ENCODE measurements around the gene MGA.

- TF ChIP-seq, protein P1, sequence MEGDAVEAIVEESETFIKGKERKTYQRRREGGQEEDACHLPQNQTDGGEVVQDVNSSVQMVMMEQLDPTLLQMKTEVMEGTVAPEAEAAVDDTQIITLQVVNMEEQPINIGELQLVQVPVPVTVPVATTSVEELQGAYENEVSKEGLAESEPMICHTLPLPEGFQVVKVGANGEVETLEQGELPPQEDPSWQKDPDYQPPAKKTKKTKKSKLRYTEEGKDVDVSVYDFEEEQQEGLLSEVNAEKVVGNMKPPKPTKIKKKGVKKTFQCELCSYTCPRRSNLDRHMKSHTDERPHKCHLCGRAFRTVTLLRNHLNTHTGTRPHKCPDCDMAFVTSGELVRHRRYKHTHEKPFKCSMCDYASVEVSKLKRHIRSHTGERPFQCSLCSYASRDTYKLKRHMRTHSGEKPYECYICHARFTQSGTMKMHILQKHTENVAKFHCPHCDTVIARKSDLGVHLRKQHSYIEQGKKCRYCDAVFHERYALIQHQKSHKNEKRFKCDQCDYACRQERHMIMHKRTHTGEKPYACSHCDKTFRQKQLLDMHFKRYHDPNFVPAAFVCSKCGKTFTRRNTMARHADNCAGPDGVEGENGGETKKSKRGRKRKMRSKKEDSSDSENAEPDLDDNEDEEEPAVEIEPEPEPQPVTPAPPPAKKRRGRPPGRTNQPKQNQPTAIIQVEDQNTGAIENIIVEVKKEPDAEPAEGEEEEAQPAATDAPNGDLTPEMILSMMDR (conservative IDR thresholded peaks at IDR 0.05 in 1 of 2, IDR thresholded peaks at IDR 0.05 in 1 of 2; ENCODE audit: low read depth in 1 of 2, low read length in 2 of 2), result no peak
- TF ChIP-seq EZH2 (IDR thresholded peaks at IDR 0.05; ENCODE audit: low read length, missing control alignments), result no peak
These were observed 138.6 kb downstream of the MGA start for GRCh38 chr15:41798607-41799487.
